IMR-90 (cell line): ENCODE results near the gene NDUFV2. TPM values are rescaled to one million over a fixed set of nuclear protein-coding genes. Genes with fewer than 3 reads are reported as not detected.

Experiments used
- ATAC-seq: fragments of 200-7000 bp; cut with Tn5 transposase; 2 replicates; pipeline ENCODE4 v1.9.1; 2020; ENCODE audit warnings: low read depth, mild to moderate bottlenecking, moderate library complexity
- BruUV-seq: library from RNA; stranded (reverse); fragments of 400-500 nt; replicated peaks from 2 replicates; lab custom pipeline; 2021; lab: Mats Ljungman, UMichigan
- CTCF ChIA-PET: fragments of 300-600 bp; formaldehyde crosslinking; extraction: SDS; loops from one replicate; lab custom pipeline; 2021; ENCODE audit warnings: antibody characterized with exemption; lab: Yijun Ruan, JAX
- POLR2A ChIA-PET: fragments of 300-600 bp; sonication (Branson Sonifier 250); formaldehyde crosslinking; loops from one replicate; lab custom pipeline; 2022; ENCODE audit warnings: antibody characterized with exemption; ENCODE audit not compliant: unreplicated experiment; lab: Charles Lee
- DNase-seq: peaks from one replicate; pipeline ENCODE4 v3.0.0; 2013
- H2AFZ ChIP-seq: replicated peaks from 2 replicates; pipeline ENCODE3; 2013; ENCODE audit warnings: low read length, mild to moderate bottlenecking; ENCODE audit not compliant: poor library complexity
- H2AK5ac ChIP-seq: 2 replicates; pipeline ENCODE4 v1.6.1; 2013; ENCODE audit warnings: low read depth, low read length, inconsistent platforms
- H2AK9ac ChIP-seq: replicated peaks from 2 replicates; pipeline ENCODE3; 2013; ENCODE audit warnings: mild to moderate bottlenecking, low read depth, low read length, moderate library complexity; ENCODE audit not compliant: poor library complexity
- H2BK120ac ChIP-seq: 2 replicates; pipeline ENCODE4 v1.6.1; 2013; ENCODE audit warnings: low read depth, low read length, inconsistent platforms
- H2BK15ac ChIP-seq: 3 replicates; pipeline ENCODE4 v1.6.1; 2013; ENCODE audit warnings: low read depth, low read length, inconsistent platforms
- H2BK20ac ChIP-seq: 2 replicates; pipeline ENCODE4 v1.6.1; 2013; ENCODE audit warnings: low read depth, mild to moderate bottlenecking, inconsistent platforms, low read length, moderate library complexity
- H2BK5ac ChIP-seq: 2 replicates; pipeline ENCODE4 v1.6.1; 2013; ENCODE audit warnings: mild to moderate bottlenecking, low read depth, low read length, inconsistent platforms; ENCODE audit not compliant: poor library complexity, severe bottlenecking
- H3K14ac ChIP-seq: replicated peaks from 2 replicates; pipeline ENCODE4 v1.6.1; 2013; ENCODE audit warnings: low read depth, low read length, inconsistent platforms
- H3K18ac ChIP-seq: 2 replicates; pipeline ENCODE4 v1.6.1; 2013; ENCODE audit warnings: low read depth, low read length, control low read depth
- H3K23ac ChIP-seq: 2 replicates; pipeline ENCODE4 v1.6.1; 2013; ENCODE audit warnings: low read depth, low read length, inconsistent platforms
- H3K27ac ChIP-seq: 2 replicates; pipeline ENCODE4 v1.5.1; 2013; ENCODE audit warnings: mild to moderate bottlenecking, control low read depth, low read length; ENCODE audit not compliant: insufficient read depth
- H3K27me3 ChIP-seq: 2 replicates; pipeline ENCODE4 v1.6.1; 2013; ENCODE audit warnings: low read length; ENCODE audit not compliant: control insufficient read depth, insufficient read depth
- H3K36me3 ChIP-seq: 2 replicates; pipeline ENCODE4 v1.6.1; 2013; ENCODE audit warnings: low read length, mixed read lengths; ENCODE audit not compliant: control insufficient read depth, insufficient read depth
- H3K4ac ChIP-seq: 2 replicates; pipeline ENCODE4 v1.6.1; 2013; ENCODE audit warnings: low read depth, low read length, inconsistent platforms
- H3K4me1 ChIP-seq: 2 replicates; pipeline ENCODE4 v1.6.1; 2013; ENCODE audit warnings: low read length, mixed read lengths; ENCODE audit not compliant: control insufficient read depth, insufficient read depth
- H3K4me2 ChIP-seq: 2 replicates; pipeline ENCODE4 v1.6.1; 2013; ENCODE audit warnings: low read depth, mild to moderate bottlenecking, control low read depth, low read length, moderate library complexity
- H3K4me3 ChIP-seq: 2 replicates; pipeline ENCODE4 v1.5.1; 2013; ENCODE audit warnings: low read depth, mild to moderate bottlenecking, control low read depth, low read length, moderate library complexity; ENCODE audit not compliant: insufficient read depth
- H3K56ac ChIP-seq: 2 replicates; pipeline ENCODE4 v1.6.1; 2013; ENCODE audit warnings: low read length, inconsistent platforms; ENCODE audit not compliant: insufficient read depth; ENCODE audit errors: extremely low read depth
- H3K79me1 ChIP-seq, 2 experiments: 2 replicates each; pipeline ENCODE4 v1.6.1; 2013; ENCODE audit warnings: low read length in 2 of 2, inconsistent platforms in 1 of 2, low read depth in 1 of 2
- H3K9ac ChIP-seq: 2 replicates; pipeline ENCODE4 v1.6.1; 2013; ENCODE audit warnings: low read depth, low read length, control low read depth
- H3K9me1 ChIP-seq: 2 replicates; pipeline ENCODE4 v1.6.1; 2013; ENCODE audit warnings: low read length, inconsistent platforms; ENCODE audit not compliant: insufficient read depth
- H3K9me3 ChIP-seq: 2 replicates; pipeline ENCODE4 v1.6.1; 2013; ENCODE audit warnings: low read length; ENCODE audit not compliant: control insufficient read depth, insufficient read depth
- H4K20me1 ChIP-seq: 2 replicates; pipeline ENCODE4 v1.6.1; 2013; ENCODE audit warnings: low read length, inconsistent platforms; ENCODE audit not compliant: insufficient read depth
- H4K5ac ChIP-seq: 2 replicates; pipeline ENCODE4 v1.6.1; 2013; ENCODE audit warnings: mild to moderate bottlenecking, low read depth, low read length, control low read depth
- H4K8ac ChIP-seq, 2 experiments: 2 replicates each; pipeline ENCODE4 v1.6.1; 2013; ENCODE audit warnings: low read depth in 2 of 2, low read length in 2 of 2, control low read depth in 1 of 2, inconsistent platforms in 1 of 2
- H4K91ac ChIP-seq: 2 replicates; pipeline ENCODE4 v1.6.1; 2013; ENCODE audit warnings: low read depth, low read length, inconsistent platforms; ENCODE audit not compliant: insufficient read depth
- CTCF ChIP-seq: conservative IDR thresholded peaks from 2 replicates; pipeline ENCODE4 v1.5.1; 2012; ENCODE audit warnings: mild to moderate bottlenecking, low read depth, low read length, improper control_type of control experiment
- FOS ChIP-seq: fragments of 150-350 bp; IDR thresholded peaks from 2 replicates; pipeline ENCODE4 v1.6.1; 2016; ENCODE audit warnings: low read depth, low read length
- MAZ ChIP-seq: IDR thresholded peaks from 2 replicates; pipeline ENCODE4 v1.6.1; 2012; ENCODE audit warnings: low read depth, mild to moderate bottlenecking, low read length, improper control_type of control experiment, moderate library complexity, borderline replicate concordance
- POLR2A ChIP-seq: IDR thresholded peaks from 2 replicates; pipeline ENCODE4 v1.6.1; 2012; ENCODE audit warnings: mild to moderate bottlenecking, low read depth, low read length
- SMC3 ChIP-seq: fragments of 150-350 bp; IDR thresholded peaks from 2 replicates; pipeline ENCODE4 v1.6.1; 2016; ENCODE audit warnings: low read depth, mild to moderate bottlenecking, antibody characterized with exemption, low read length, moderate library complexity
- USF2 ChIP-seq: fragments of 150-350 bp; IDR thresholded peaks from 2 replicates; pipeline ENCODE4 v1.6.1; 2017; ENCODE audit warnings: mild to moderate bottlenecking, antibody characterized with exemption, low read length, low read depth
- WGBS, 2 experiments: methylation state at CpG; one replicate each; pipeline versions ENCODE4 v1.1.5 to v1.1.7; 2013; ENCODE audit warnings: missing lambda C conversion rate in 2 of 2; ENCODE audit not compliant: insufficient read length in 1 of 2; ENCODE audit errors: extremely low coverage in 2 of 2; 5-methylcytosine and 5-hydroxymethylcytosine counted together
- dilution Hi-C: fragments of 300-500 bp; cut with HindIII; formaldehyde crosslinking; loops from one replicate; pipeline ENCODE4 v1.14.3; 2018; ENCODE audit warnings: low sequenced_read_pairs; ENCODE audit not compliant: unreplicated experiment
- in situ Hi-C: fragments of 300-500 bp; cut with MboI; formaldehyde crosslinking; loops from 3 replicates; pipeline ENCODE4 v1.14.3; 2019; ENCODE audit warnings: low sequenced_read_pairs, inconsistent platforms, mixed read lengths
- intact Hi-C: fragments of 100-400 bp; cut with micrococcal nuclease; formaldehyde crosslinking; loops from 2 replicates; pipeline ENCODE4 v1.10.0; 2022
- polyA plus RNA-seq, 3 experiments: library from polyadenylated mRNA; depleted of rRNA; stranded (reverse); fragments of >200 nt; gene quantifications; 2 replicates each; pipeline ENCODE4 v1.2.3, GENCODE V29; 2012; ENCODE audit warnings: low replicate concordance in 1 of 3
- total RNA-seq: library from RNA; depleted of rRNA; stranded (reverse); fragments of >200 nt; gene quantifications from 2 replicates; pipeline ENCODE4 v1.2.3, GENCODE V29; 2012

The NDUFV2 gene
- total and polyA plus RNA-seq, 2 of the 4 experiments (the other 2 are of a cell fraction): 106 to 126 TPM

GRCh38 chr18:9139400-9140039, 37.0 kb downstream of the NDUFV2 start:
- Histone ChIP-seq H4K20me1 (peaks cover 47% of the 10 kb centered on the region), H2BK20ac (no peak overlapping the region), H3K4me1 (peaks cover 11% of the 10 kb centered on the region), H4K91ac (no peak overlapping the region), H2AK9ac (no peak overlapping the region), H3K36me3 (peaks cover 4% of the 10 kb centered on the region; the same call in 1 of the 2 replicates), H4K8ac (no peak overlapping the region; a peak in 1 of 4 replicates), H2AFZ (no peak overlapping the region), H3K14ac (no peak overlapping the region), H2BK120ac (no peak overlapping the region), H3K9ac (no peak overlapping the region), H3K4me2 (peak overlapping the region; percentile 85), H3K4me3 (peak overlapping the region; percentile 2; the same call in 1 of the 2 replicates), H3K56ac (no peak overlapping the region), H2AK5ac (no peak overlapping the region), H3K23ac (peak overlapping the region; percentile 11; the same call in 1 of the 2 replicates), H3K27me3 (no peaks in the 10 kb centered on the region), H2BK5ac (peak overlapping the region; percentile 51), H3K27ac (no peak overlapping the region), H4K5ac (no peak overlapping the region), H3K9me1 (0 out of 2 replicates have a peak, but pooled peaks cover 2% of the 10 kb centered on the region), H3K18ac (no peak overlapping the region), H2BK15ac (no peak overlapping the region), H3K79me1 (peaks cover 0 to 39% of the 10 kb centered on the region in 2 experiments; a peak in 2 of 4 replicates), H3K9me3 (no peaks in the 10 kb centered on the region), H3K4ac (no peak overlapping the region)
- ChIA-PET CTCF (interaction anchor here (0.7 to 2.9 kb wide), 3 partner anchors 8 to 65 kb away, joined by 4 to 13 read pairs (median 7); no protein-coding TSS in a partner anchor), POLR2A (interaction anchor here (0.6 kb wide), 1 partner anchor 73 kb away, joined by 3 read pairs; no protein-coding TSS in a partner anchor)
- no TSS peak for BruUV-seq
- TF ChIP-seq FOS (no peak), POLR2A (no peak), MAZ (no peak), CTCF (no peak), SMC3 (no peak), USF2 (no peak)
- DNase-seq (no peak), ATAC-seq (no peak)
- WGBS, 2 experiments: no CpG with 5 or more reads among the region's 7 CpGs
- in situ Hi-C loops (loop anchor here (10.0 kb wide), 1 partner anchor 465 kb away; no protein-coding TSS in a partner anchor), intact Hi-C loops (loop anchor here (5.0 to 10.0 kb wide), 2 partner anchors 145 to 198 kb away; no protein-coding TSS in a partner anchor), dilution Hi-C loops (no loop called here)
